Measurements from ENCODE around the gene GDPD3. TPM values are rescaled to one million over a fixed set of nuclear protein-coding genes. Genes with fewer than 3 reads are reported as not detected.

Gene GDPD3
- polyA plus RNA-seq, 3 donors = 9.6 TPM; not detected in 2

- Histone ChIP-seq H3K27me3 (ENCODE audit: control insufficient read depth in 2 of 2, insufficient read depth in 2 of 2, low read length in 2 of 2) (no peaks in the 10 kb centered on the region), H3K36me3 (replicated peaks in 1 of 2; ENCODE audit: control insufficient read depth in 1 of 2, insufficient read depth in 2 of 2, low read length in 2 of 2) (no peaks in the 10 kb centered on the region), H3K79me2 (ENCODE audit: insufficient read depth, low read length) (no peaks in the 10 kb centered on the region), H3K27ac (ENCODE audit: low read depth in 1 of 2, low read length in 2 of 2) (no peak overlapping the region), H4K20me1 (ENCODE audit: insufficient read depth, low read length) (no peaks in the 10 kb centered on the region), H2AFZ (ENCODE audit: insufficient read depth, low read depth, low read length, poor library complexity, severe bottlenecking) (no peak overlapping the region), H3K9me3 (replicated peaks in 1 of 2; ENCODE audit: control insufficient read depth in 1 of 2, insufficient read depth in 1 of 2, low read length in 2 of 2) (peaks cover 0 to 5% of the 10 kb centered on the region in 2 donors), H3K9ac (ENCODE audit: insufficient read depth, low read length, poor library complexity, severe bottlenecking) (no peak overlapping the region), H3K4me1 (ENCODE audit: control insufficient read depth in 1 of 2, insufficient read depth in 2 of 2, low read length in 2 of 2) (peaks cover 41 to 42% of the 10 kb centered on the region in 2 donors), H3K4me3 (replicated peaks in 1 of 3; ENCODE audit: low read depth in 2 of 3, low read length in 3 of 3) (no peak overlapping the region), H3K4me2 (replicated peaks; ENCODE audit: extremely low read depth, low read length, poor library complexity, severe bottlenecking) (no peak overlapping the region)
- no peak for DNase-seq
- no peak for TF ChIP-seq CTCF (IDR thresholded peaks at IDR 0.05)
- no peak overlapping the region for H3K27ac Mint-ChIP-seq
- H3K27me3 Mint-ChIP-seq (ENCODE audit: low read depth in 3 of 3) = peaks cover 0 to 2% (median 0%) of the 10 kb centered on the region in 3 donors
- H3K9me3 Mint-ChIP-seq = peaks cover 0 to 12% (median 5%) of the 10 kb centered on the region in 7 donors
- intact Hi-C loops (cut with micrococcal nuclease) = no loop called here
- H3K36me3 Mint-ChIP-seq = no peaks in the 10 kb centered on the region
- H3K4me1 Mint-ChIP-seq = peaks cover 52% of the 10 kb centered on the region
- no peak overlapping the region for H3K4me3 Mint-ChIP-seq
- WGBS (ENCODE audit: insufficient coverage) = no CpG with 5 or more reads among the region's 1 CpG
These were observed 31.6 kb upstream of the GDPD3 start for GRCh38 chr16:30144917-30145316.

GRCh38 chr16:30144017-30144416 lies 30.7 kb upstream of the GDPD3 start:
- H3K4me3 ChIP-seq (replicated peaks in 1 of 3; ENCODE audit: low read depth in 2 of 3, low read length in 3 of 3) = no peak overlapping the region
- H3K9me3 ChIP-seq (replicated peaks in 1 of 2; ENCODE audit: control insufficient read depth in 1 of 2, insufficient read depth in 1 of 2, low read length in 2 of 2) = peaks cover 0 to 5% of the 10 kb centered on the region in 2 donors
- peaks cover 0 to 2% (median 0%) of the 10 kb centered on the region in 3 donors for H3K27me3 Mint-ChIP-seq (ENCODE audit: low read depth in 3 of 3)
- H3K27ac ChIP-seq (ENCODE audit: low read depth in 1 of 2, low read length in 2 of 2) = no peak overlapping the region
- peaks cover 52% of the 10 kb centered on the region for H3K4me1 Mint-ChIP-seq
- no peaks in the 10 kb centered on the region for H3K79me2 ChIP-seq (ENCODE audit: insufficient read depth, low read length)
- no peak overlapping the region for H2AFZ ChIP-seq (ENCODE audit: insufficient read depth, low read depth, low read length, poor library complexity, severe bottlenecking)
- DNase-seq = no peak
- peaks cover 42% of the 10 kb centered on the region in 2 donors for H3K4me1 ChIP-seq (ENCODE audit: control insufficient read depth in 1 of 2, insufficient read depth in 2 of 2, low read length in 2 of 2)
- intact Hi-C loops (cut with micrococcal nuclease) = no loop called here
- H3K27me3 ChIP-seq (ENCODE audit: control insufficient read depth in 2 of 2, insufficient read depth in 2 of 2, low read length in 2 of 2) = no peaks in the 10 kb centered on the region
- H3K4me3 Mint-ChIP-seq = no peak overlapping the region
- H3K9me3 Mint-ChIP-seq = peaks cover 0 to 7% (median 3%) of the 10 kb centered on the region in 7 donors
- no peaks in the 10 kb centered on the region for H3K36me3 Mint-ChIP-seq
- H3K9ac ChIP-seq (ENCODE audit: insufficient read depth, low read length, poor library complexity, severe bottlenecking) = no peak overlapping the region
- no peaks in the 10 kb centered on the region for H4K20me1 ChIP-seq (ENCODE audit: insufficient read depth, low read length)
- H3K27ac Mint-ChIP-seq = no peak overlapping the region
- no peak overlapping the region for H3K4me2 ChIP-seq (replicated peaks; ENCODE audit: extremely low read depth, low read length, poor library complexity, severe bottlenecking)
- H3K36me3 ChIP-seq (replicated peaks in 1 of 2; ENCODE audit: control insufficient read depth in 1 of 2, insufficient read depth in 2 of 2, low read length in 2 of 2) = no peaks in the 10 kb centered on the region
- no peak for TF ChIP-seq CTCF (IDR thresholded peaks at IDR 0.05)
